ENCODE results near the gene PDXK.

GRCh38 chr21:43771698-43772424 lies 52.9 kb downstream of the PDXK start:
- TF ChIP-seq CTCF (IDR thresholded peaks at IDR 0.05) (no peak), POLR2A (IDR thresholded peaks at IDR 0.05) (no peak)

All from breast epithelium (tissue), 3 donors.